Measurements from ENCODE around the gene ANO9.
"Not testable (repeated sequence)": the region's sequence is repeated elsewhere in the genome, so short reads cannot be mapped to it uniquely, and the experiment has no call there.

Gene ANO9

DNA sequence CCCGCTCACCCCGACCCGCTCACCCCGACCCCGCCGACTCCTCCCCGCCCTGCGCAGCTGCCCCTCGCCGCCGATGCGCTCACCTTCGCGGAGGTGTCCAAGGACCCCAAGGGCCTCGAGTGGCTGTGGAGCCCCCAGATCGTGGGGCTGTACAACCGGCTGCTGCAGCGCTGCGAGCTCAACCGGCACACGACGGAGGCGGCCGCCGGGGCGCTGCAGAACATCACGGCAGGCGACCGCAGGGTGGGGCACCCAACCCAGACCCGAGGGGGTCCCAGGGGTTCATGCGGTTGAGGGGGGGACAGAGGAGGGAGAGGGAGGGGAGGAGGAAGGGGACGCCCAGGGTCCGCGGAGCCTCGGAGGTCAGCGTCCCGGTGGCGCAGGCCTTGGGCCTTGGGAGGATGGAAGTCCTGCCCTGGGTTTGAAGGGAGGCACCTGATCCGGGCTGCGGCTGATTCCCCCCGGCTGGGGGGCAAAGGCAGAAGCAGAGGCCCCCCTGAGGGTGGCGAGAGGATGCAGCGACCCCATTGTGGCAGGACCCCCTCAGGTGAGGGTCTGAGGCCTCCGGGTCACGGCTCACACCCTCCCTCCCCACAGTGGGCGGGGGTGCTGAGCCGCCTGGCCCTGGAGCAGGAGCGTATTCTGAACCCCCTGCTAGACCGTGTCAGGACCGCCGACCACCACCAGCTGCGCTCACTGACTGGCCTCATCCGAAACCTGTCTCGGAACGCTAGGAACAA is 38.6 kb downstream of the ANO9 start:
- DNase-seq (ENCODE audit: low read depth), result no peak

- not testable (repeated sequence) for DNase-seq (ENCODE audit: low read depth)
Observed at GRCh38 chr11:401196-401595, 40.6 kb downstream of the ANO9 start.

DNA sequence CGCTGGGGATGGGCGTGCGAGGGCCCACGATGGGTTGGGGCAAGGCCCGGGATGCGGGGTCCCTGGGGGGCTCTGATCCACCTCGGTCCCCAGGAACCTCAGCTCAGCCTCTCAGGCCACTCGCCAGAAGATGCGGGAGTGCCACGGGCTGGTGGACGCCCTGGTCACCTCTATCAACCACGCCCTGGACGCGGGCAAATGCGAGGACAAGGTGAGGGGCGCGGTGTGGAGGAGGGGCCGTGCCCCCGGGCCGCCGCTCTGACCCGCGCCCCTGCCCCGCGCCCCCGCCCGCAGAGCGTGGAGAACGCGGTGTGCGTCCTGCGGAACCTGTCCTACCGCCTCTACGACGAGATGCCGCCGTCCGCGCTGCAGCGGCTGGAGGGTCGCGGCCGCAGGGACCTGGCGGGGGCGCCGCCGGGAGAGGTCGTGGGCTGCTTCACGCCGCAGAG is 41.5 kb downstream of the ANO9 start:
- no peak for DNase-seq (ENCODE audit: low read depth)

- DNase-seq (ENCODE audit: low read depth), result no peak
Observed at GRCh38 chr11:399731-400211, 42.0 kb downstream of the ANO9 start.

- DNase-seq (ENCODE audit: low read depth), result no peak
Observed at GRCh38 chr11:398826-399225, 43.0 kb downstream of the ANO9 start.

DNA sequence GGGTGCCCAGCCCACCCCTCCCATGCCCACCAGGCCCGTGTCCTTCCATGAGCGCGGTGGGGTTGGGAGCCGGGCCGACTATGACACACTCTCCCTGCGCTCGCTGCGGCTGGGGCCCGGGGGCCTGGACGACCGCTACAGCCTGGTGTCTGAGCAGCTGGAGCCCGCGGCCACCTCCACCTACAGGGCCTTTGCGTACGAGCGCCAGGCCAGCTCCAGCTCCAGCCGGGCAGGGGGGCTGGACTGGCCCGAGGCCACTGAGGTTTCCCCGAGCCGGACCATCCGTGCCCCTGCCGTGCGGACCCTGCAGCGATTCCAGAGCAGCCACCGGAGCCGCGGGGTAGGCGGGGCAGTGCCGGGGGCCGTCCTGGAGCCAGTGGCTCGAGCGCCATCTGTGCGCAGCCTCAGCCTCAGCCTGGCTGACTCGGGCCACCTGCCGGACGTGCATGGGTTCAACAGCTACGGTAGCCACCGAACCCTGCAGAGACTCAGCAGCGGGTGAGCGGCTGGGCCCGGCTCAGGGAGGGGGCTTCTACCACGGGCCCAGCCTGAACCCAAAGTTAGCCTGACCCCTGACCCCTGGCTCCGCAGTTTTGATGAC is 44.8 kb downstream of the ANO9 start:
- peak; percentile 38 for DNase-seq (ENCODE audit: low read depth)

DNA sequence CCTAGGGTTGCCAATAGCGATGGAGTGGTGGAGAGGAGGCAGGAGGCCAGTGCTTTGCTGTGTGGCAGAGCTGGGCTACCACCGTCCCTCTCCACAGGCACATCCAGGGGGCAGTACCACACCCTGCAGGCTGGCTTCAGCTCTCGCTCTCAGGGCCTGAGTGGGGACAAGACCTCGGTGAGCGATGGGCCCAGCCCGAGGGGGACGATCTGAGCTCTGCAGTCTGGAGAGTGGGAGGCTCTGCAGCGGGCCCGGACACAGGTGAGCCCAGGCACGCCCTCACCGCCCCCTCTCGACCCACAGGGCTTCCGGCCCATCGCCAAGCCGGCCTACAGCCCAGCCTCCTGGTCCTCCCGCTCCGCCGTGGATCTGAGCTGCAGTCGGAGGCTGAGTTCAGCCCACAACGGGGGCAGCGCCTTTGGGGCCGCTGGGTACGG is 45.3 kb downstream of the ANO9 start:
- DNase-seq (ENCODE audit: low read depth), result no peak

DNA sequence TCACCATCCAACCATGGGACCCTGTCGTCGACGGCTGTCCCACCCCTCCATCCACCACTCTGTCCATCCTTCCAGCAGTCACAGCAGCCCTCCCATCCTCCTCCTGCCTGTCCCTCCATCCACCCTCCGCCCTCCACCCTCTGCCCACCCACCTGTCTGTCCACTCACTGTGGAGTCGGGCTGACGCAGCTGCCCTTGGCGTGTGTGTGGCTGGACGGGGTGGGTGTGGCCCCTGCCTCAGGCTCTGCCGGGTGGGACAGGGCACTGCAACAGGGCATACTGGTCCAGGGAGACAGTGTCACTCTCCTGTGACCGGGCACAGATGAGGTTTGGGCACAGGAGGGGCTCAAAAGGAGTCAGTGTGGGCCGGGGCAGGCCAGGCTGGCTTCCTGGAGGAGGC is 45.9 kb downstream of the ANO9 start:
- DNase-seq (ENCODE audit: low read depth), result no peak

GRCh38 chr11:394858-395655 is 46.8 kb downstream of the ANO9 start:
- DNase-seq (ENCODE audit: low read depth), result no peak

DNA sequence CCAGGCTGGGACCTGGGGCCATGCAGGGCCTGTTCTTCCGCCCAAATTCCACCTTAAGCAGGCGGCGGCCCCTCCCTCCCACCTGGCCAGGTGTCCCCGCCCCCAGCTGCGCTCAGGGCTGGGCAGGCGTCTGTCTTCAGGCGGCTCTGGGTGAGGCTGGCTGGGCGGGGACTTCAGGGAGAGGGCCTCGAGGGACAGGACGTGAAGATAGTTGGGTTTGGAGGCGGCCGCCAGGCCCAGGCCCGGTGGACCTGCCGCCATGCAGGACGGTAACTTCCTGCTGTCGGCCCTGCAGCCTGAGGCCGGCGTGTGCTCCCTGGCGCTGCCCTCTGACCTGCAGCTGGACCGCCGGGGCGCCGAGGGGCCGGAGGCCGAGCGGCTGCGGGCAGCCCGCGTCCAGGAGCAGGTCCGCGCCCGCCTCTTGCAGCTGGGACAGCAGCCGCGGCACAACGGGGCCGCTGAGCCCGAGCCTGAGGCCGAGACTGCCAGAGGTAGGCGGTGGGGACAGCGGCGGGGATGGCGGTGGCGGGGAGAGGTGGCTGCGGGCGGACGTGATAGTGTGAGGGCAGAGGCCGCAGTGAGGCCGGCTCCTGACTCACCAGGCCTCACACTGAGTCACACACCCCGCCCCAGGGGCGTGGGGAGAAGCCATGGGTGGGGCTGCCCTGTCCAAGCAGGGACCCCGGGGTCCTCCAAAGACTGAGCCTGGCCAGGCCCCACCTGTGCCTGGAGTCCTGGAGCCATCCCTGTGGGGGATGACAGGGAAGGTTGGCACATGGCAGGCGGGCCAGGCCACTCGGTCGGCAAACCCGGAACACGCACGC is 47.6 kb downstream of the ANO9 start, which contains the start of gene PKP3:
Gene PKP3 (plus strand): TSS at position 176 of the 824 bp plus-strand sequence. CDS start 84 bp downstream, at position 260.
- DNase-seq (ENCODE audit: low read depth), result no peak

GRCh38 chr11:393219-394033 is 48.4 kb downstream of the ANO9 start:
- DNase-seq (ENCODE audit: low read depth), result no peak

DNA sequence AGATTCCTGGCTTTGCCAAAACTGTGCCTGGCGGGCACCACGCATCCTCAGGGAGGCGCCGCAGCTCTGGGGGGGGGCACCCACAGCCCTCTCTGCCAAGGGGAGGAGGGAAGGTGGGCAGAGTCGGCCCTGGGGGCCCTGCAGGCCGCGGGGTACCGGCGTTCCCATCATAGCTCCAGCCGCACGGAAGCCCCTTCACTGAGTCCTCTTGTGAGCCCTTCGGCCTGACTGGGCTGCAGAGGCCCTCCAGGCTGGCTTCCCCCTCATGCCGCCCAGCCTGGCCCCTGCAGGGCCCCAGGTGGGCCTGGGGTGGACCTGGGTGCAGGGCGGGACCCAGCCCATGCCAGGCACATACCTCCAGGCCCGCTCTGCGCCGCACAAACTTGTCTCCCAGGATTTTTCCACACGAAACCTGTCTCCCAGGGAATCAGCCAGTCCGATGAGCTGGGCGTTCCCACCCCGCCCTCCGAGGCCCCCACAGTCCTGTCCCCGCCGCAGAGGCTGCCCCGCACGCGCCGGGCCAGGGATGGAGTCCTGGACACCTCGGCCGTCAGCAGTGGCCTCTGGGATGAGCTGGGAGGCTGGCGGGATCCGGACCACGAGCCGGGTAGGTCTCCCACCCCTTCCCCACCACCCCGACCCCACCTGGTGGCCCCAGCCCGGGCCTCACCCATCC is 49.6 kb downstream of the ANO9 start:
- no peak for DNase-seq (ENCODE audit: low read depth)

- no peak for DNase-seq (ENCODE audit: low read depth)
Observed at GRCh38 chr11:391117-392017, 50.4 kb downstream of the ANO9 start.

DNA sequence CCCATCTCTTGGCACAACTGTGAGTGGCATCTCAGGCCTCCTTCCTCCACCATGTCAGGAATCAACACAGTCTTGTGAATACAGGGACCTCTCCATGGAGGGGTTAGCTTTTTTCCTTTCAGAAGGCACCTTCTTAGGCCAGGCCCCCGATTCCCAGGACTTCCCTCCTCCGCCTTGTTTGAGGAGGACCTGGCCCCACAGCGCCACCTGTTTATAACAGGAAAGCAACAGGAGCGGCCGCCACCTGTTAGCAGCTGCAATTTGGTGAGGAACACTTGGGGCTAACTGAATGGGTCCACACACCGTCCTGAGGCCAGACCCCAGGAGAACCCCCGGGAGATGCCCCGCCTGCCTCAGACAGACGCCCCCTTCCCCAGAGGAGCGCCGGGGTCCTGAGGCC is 51.6 kb downstream of the ANO9 start:
- DNase-seq (ENCODE audit: low read depth), result no peak

DNA sequence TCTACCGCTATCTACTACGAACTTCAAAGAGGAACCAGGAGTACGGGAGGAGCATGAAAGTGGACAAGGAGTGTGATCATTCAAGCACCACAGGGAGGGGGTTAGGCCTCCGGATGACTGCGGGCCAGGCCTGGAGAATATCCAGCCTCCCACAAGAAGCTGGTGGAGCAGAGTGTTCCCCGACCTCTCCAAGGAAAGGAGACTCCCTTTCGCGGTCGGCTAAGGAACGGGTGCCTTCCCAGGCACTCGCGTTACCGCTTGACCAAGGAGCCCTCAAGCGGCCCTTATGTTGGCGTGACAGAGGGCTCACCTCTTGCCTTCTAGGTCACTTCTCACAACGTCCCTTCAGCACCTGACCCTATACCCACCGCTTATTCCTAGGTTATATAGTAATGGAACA is 52.4 kb downstream of the ANO9 start:
- not testable (repeated sequence) for DNase-seq (ENCODE audit: low read depth)

DNA sequence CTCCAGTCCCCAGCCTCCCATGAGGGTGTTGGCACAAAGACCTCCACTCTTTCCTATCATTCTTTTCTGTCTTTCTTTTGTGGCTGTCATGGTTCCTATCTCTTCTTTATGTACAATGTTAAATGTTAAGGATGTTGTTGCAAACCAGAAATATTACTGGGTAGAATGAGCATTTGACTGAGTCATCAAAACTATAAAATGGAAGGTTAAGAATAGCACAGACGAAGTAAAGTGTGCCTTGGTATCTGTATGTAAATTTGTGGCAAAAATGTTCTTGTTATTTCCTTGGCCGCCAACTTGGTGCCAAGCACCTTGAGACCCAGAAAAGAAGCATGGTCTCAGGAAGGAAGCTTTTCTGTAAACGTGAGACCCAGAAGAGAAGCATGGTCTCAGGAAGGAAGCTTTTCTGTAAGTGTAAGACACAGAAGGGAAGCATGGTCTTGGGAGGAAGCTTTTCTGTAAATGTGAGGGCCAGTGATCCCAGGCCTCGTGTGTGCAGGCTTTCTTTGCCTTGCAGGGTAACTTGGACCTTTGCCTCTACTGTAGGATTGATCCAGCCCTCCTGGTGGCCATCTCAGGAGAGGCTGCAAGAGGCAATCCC is 54.5 kb downstream of the ANO9 start:
- no peak for DNase-seq (ENCODE audit: low read depth)

DNA sequence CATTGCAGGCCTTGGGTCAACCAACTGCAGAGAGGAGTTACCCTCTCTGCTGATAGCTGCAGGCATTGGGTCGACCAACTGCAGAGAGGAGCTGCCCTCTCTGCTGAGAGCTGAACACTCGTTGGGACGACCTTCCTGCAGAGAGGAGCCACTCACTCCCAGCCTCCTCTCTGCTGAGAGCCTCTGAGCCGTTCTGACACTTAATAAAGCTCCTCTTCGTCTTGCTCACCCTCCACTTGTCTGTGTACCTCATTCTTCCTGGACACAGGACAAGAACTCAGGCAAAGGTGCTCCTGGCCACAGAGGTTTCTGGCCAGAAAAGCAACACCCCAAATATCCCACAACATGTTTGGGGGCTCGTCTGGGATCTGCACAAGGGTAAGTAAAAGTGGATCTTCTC is 55.3 kb downstream of the ANO9 start:
- DNase-seq (ENCODE audit: low read depth), result no peak

DNA sequence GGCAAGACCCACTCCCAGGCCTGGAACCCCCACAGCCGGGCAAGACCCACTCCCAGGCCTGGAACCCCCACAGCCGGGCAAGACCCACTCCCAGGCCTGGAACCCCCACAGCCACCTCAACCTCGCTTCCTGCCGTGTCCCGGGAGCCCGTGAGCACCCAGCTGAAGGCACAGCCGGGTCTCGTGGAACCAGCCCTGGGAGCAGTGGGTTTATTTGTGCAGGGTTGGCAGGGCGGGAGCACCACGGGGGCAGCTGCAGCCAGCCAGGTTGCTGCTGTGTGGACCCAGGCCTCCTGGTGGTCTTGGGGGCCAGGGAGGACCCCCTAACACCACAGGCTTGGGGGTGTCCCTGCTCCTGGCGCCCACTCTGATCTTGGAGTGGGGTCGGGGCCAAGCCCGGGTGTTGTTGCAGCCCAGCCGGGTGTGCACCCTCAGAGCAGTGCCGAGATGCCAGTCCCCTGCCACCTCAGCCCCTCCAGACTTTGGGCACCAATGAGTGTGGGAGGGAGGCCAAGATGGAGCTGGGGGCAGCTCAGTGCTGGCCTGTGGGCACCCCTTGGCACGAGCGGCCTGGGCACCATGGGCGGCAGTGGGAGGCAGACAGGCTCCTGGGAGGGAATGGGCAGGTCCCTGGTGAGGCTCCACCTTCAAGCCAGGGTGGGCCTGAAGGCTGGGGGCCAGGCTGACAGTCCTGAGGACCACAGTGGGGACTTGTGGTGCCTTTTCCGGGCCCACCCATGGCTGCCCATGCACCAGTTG is 56.0 kb downstream of the ANO9 start:
- DNase-seq (ENCODE audit: low read depth), result no peak
